Heart right ventricle (tissue), 16 donors: ENCODE data around the gene KCTD21. TPM values are rescaled to one million over a fixed set of nuclear protein-coding genes. Genes with fewer than 3 reads are reported as not detected.
A peak's percentile ranks its signal among the peaks of the same experiment; 100 is the strongest.

Source experiments
- ATAC-seq, 8 donors: fragments of 200-7000 bp; cut with Tn5 transposase; one replicate each; pipeline ENCODE4 v1.9.1; 2020; ENCODE audit warnings: mild to moderate bottlenecking in 8 of 8, moderate library complexity in 8 of 8, moderate number of reproducible peaks in 1 of 8
- DNase-seq, 2 donors: peaks; one replicate each; pipeline ENCODE4 v3.0.0-alpha.2; 2020
- H3K27ac ChIP-seq, 10 donors: fragments of 200-600 bp; sonication (generic) in 2 of 10; one replicate each; pipeline versions ENCODE4 v1.5.0 to v1.8.0; 2020 to 2022; ENCODE audit warnings: mild to moderate bottlenecking in 3 of 10
- H3K27me3 ChIP-seq, 7 donors: fragments of 200-600 bp; one replicate each; pipeline ENCODE4 v1.8.0; 2021 to 2022; ENCODE audit warnings: mild to moderate bottlenecking in 2 of 7
- H3K36me3 ChIP-seq, 9 donors: fragments of 200-600 bp; sonication (generic) in 1 of 9; one replicate each; pipeline versions ENCODE4 v1.5.0 to v1.8.0; 2020 to 2022; ENCODE audit warnings: mild to moderate bottlenecking in 2 of 9
- H3K4me1 ChIP-seq, 9 donors: fragments of 200-600 bp; sonication (generic) in 1 of 9; one replicate each; pipeline versions ENCODE4 v1.5.0 to v1.8.0; 2020 to 2022; ENCODE audit warnings: mild to moderate bottlenecking in 4 of 9
- H3K4me3 ChIP-seq, 10 donors: fragments of 200-600 bp; sonication (generic) in 2 of 10; one replicate each; pipeline versions ENCODE4 v1.5.0 to v1.8.0; 2020 to 2022; ENCODE audit warnings: mild to moderate bottlenecking in 7 of 10, moderate library complexity in 2 of 10
- H3K9me3 ChIP-seq, 11 donors: fragments of 200-600 bp in 10 of 11; sonication (generic) in 2 of 11; one replicate each; pipeline versions ENCODE4 v1.5.0 to v1.8.0; 2013 to 2022; ENCODE audit warnings: mild to moderate bottlenecking in 2 of 11, control low read depth in 1 of 11, moderate library complexity in 1 of 11
- CTCF ChIP-seq, 9 donors: fragments of 200-600 bp; sonication (generic) in 2 of 9; IDR thresholded peaks; one replicate each; pipeline versions ENCODE4 v1.5.0 to v1.8.0; 2021 to 2022; ENCODE audit warnings: antibody characterized with exemption in 9 of 9, mild to moderate bottlenecking in 5 of 9, moderate library complexity in 1 of 9
- WGBS, 2 donors: extraction: QIAGEN DNeasy Blood & Tissue Kit; methylation state at CpG; one replicate each; pipeline ENCODE4 v1.1.7; 2013; ENCODE audit warnings: inconsistent platforms in 1 of 2; 5-methylcytosine and 5-hydroxymethylcytosine counted together
- intact Hi-C, 10 donors: fragments of 100-400 bp; cut with DNase I; formaldehyde crosslinking; loops; one replicate each; pipeline versions ENCODE4 v1.11.1 to v1.14.2; 2022
- polyA plus RNA-seq, 2 donors: library from polyadenylated mRNA; stranded (reverse); fragments of 200-250 nt; gene quantifications; one replicate each; pipeline ENCODE4 v1.2.3, GENCODE V29; 2013
- total RNA-seq, 10 donors: library from RNA; stranded (reverse); fragmentation: NEBNext Ultra II Directional in 3 of 10; extraction: Animal tissue kit (Norgen Biotek cat#: 25700) in 3 of 10; gene quantifications; one replicate each; pipeline versions ENCODE4 v1.2.1 to v1.2.4, GENCODE V29; 2021 to 2023
- donor health status: Arrhythmogenic right ventricular cardiomyopathy.
- donor health status: ischemic (EF 13 %, LVEDD 7.1; RV severe dilation, severe dysfunction).
- donor health status: healthy with polysubstance abuse.
- donor health status: DM: no; HTN: yes; CAD: no.
- donor health status: DM: no; HTN: no; CAD: no.
- donor health status: ischemic (EF 25% LVEDD 6.9; RV normal size, moderate dysfunction).
- donor health status: ischemic (EF 25% LVEDD 5.7; RV mildly dilated, moderate dysfunction).
- donor health status: healthy.
- donor health status: DM: yes; HTN: yes; CAD: no.
- donor health status: Ischemic cardiomyopathy.
- donor health status: ischemic (EF 35%, LVEDD 5.7; RV mildly dilated, moderate dysfunction).
- donor health status: nonischemic (EF 11% LVEDD 7.7; RV severe dilation, severe dysfunction).
- donor health status: DM: yes; HTN: yes; CAD: no.
- donor health status: PGD.
- donor health status: ischemic (EF 29% LVEDD 5.4; RV normal size, mild dysfunction).
- donor health status: nonischemic (EF 23%, LVEDD 6.1; RV moderate dilation, normal function).

KCTD21 gene
- total and polyA plus RNA-seq, 12 donors, result 4.2 to 9.9 (median 6.2) TPM

- Histone ChIP-seq H3K4me1 (peaks cover 14 to 34% (median 23%) of the 10 kb centered on the region in 9 donors), H3K4me3 (no peak overlapping the region), H3K27me3 (no peaks in the 10 kb centered on the region), H3K27ac (peak overlapping the region in 1 of 10 donors; percentile 1), H3K9me3 (no peaks in the 10 kb centered on the region), H3K36me3 (peaks cover 0 to 38% (median 9%) of the 10 kb centered on the region in 9 donors)
- no peak for ATAC-seq
- intact Hi-C loops, result loop anchor here in 1 of 10 donors (2.0 kb wide), 1 partner anchor 15 kb away; no protein-coding TSS in a partner anchor
- 94% methylated on average over 6 of the region's 6 CpGs for WGBS, 2 donors
- TF ChIP-seq CTCF (IDR thresholded peaks at IDR 0.05), result no peak
- DNase-seq, result no peak
These were observed 16.5 kb downstream of the KCTD21 start for GRCh38 chr11:78171951-78172350.

- Histone ChIP-seq H3K27ac (peak overlapping the region in 4 of 10 donors; percentile 1 to 92 (median 89)), H3K9me3 (no peaks in the 10 kb centered on the region), H3K27me3 (no peaks in the 10 kb centered on the region), H3K4me1 (peaks cover 14 to 37% (median 28%) of the 10 kb centered on the region in 9 donors), H3K36me3 (peaks cover 0 to 34% (median 9%) of the 10 kb centered on the region in 9 donors), H3K4me3 (no peak overlapping the region)
- ATAC-seq, result no peak
- intact Hi-C loops, result loop anchor here in 1 of 10 donors (1.0 kb wide), 1 partner anchor 31 kb away; no protein-coding TSS in a partner anchor
- DNase-seq, result no peak
- 85 to 88% methylated on average over 7 of the region's 7 CpGs for WGBS, 2 donors
- TF ChIP-seq CTCF (IDR thresholded peaks at IDR 0.05), result no peak
These were observed 17.4 kb downstream of the KCTD21 start for GRCh38 chr11:78170874-78171549.

- Histone ChIP-seq H3K9me3 (no peaks in the 10 kb centered on the region), H3K4me3 (no peak overlapping the region), H3K27me3 (no peaks in the 10 kb centered on the region), H3K4me1 (peaks cover 14 to 37% (median 28%) of the 10 kb centered on the region in 9 donors), H3K36me3 (peaks cover 0 to 34% (median 9%) of the 10 kb centered on the region in 9 donors), H3K27ac (peak overlapping the region in 5 of 10 donors; percentile 70 to 92 (median 89))
- ATAC-seq, result no peak
- DNase-seq, result no peak
- intact Hi-C loops, result loop anchor here in 1 of 10 donors (1.0 kb wide), 1 partner anchor 30 kb away; no protein-coding TSS in a partner anchor
- WGBS, 2 donors, result 93 to 97% methylated on average over 11 of the region's 11 CpGs
- TF ChIP-seq CTCF (IDR thresholded peaks at IDR 0.05), result no peak
These were observed 18.0 kb downstream of the KCTD21 start for GRCh38 chr11:78170413-78170812.

- H3K36me3 ChIP-seq, result peaks cover 0 to 24% (median 4%) of the 10 kb centered on the region in 9 donors
- no peak overlapping the region for H3K4me3 ChIP-seq
- H3K27ac ChIP-seq, result peak overlapping the region; percentile 70 to 92 (median 86)
- intact Hi-C loops, result loop anchor here in 2 of 10 donors (10.0 kb wide), 1 partner anchor 256 kb away; no protein-coding TSS in a partner anchor
- DNase-seq (peak; percentile 87 to 90), ATAC-seq (peak; percentile 91 to 95 (median 94))
- no peak for TF ChIP-seq CTCF (IDR thresholded peaks at IDR 0.05)
- 18 to 28% methylated on average over 17 of the region's 17 CpGs for WGBS, 2 donors
- H3K9me3 ChIP-seq, result peaks cover 0 to 6% (median 0%) of the 10 kb centered on the region in 11 donors
- H3K4me1 ChIP-seq, result peaks cover 14 to 45% (median 32%) of the 10 kb centered on the region in 9 donors
- H3K27me3 ChIP-seq, result no peaks in the 10 kb centered on the region
These were observed 19.6 kb downstream of the KCTD21 start for GRCh38 chr11:78168539-78169477.
